Activated effector memory CD4-positive, alpha-beta T cell treated with anti-CD3 and anti-CD28 coated beads, Interleukin-2, amount 50 U/mL, for 16 hours (primary cell): Measurements from ENCODE around the gene CHST13.

Experiments
- DNase-seq: peaks from one replicate; pipeline ENCODE4 v3.0.0-alpha.2; 2020

CHST13 gene

GRCh38 chr3:126527006-126527405 lies 3.1 kb downstream of the CHST13 start:
- no peak for DNase-seq

GRCh38 chr3:126527455-126528211 lies 3.7 kb downstream of the CHST13 start:
- DNase-seq = no peak

DNA sequence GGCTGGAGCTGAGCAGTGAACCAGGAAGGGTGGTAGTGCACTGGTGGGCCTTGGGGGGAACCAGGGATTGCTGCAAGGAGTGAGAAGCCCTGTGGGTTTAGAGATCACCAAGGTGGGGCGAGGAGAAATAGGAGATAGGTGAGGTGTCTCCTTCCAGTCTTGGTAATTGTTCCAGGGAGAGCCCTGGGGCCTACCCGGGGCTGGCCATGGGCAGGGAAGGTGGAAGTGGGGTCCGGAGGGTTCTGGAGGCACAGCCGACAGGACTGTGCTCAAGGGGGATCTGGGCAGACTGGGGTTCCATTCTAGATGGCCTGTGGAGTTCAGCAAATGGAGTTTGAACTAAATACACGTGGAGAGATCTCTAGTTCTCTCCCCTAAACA lies 4.5 kb downstream of the CHST13 start:
- no peak for DNase-seq

DNA sequence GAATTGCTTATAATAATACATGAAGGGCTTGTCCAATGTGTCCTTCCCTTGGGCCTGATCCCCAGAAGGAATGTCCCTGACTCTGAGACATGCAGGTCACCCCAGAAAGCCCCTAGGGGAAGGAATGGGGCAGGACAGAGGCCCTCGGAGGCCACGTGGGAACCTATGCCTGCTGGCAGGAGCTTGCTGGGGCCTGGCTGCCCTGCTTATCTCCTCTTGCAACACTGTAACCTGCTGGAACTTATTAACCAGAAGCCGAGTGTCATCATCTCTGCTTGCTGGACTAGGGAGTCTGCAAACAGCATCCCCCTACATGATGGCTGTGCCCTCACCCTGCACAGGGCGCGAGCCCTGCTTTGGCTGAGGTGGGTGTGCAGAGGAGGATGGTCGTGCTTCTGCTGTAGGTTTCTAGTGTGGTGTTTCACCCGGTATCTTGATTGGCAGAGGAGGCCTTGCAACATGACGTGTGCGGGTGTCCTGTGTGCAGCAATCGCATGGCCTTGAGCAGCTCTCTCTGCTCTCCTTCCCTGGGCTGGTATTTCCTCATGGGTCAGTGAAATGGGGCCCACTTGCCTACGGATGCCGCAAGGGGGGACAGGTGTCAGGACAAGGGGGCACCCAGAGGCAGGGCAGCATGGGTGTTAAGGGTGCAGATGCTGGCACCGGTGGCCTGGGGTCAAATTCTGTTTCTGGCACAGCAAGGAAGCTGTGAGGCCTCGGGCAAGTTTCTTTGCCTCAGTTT lies 5.0 kb downstream of the CHST13 start:
- no peak for DNase-seq

GRCh38 chr3:126529585-126530170 lies 5.7 kb downstream of the CHST13 start:
- no peak for DNase-seq

DNA sequence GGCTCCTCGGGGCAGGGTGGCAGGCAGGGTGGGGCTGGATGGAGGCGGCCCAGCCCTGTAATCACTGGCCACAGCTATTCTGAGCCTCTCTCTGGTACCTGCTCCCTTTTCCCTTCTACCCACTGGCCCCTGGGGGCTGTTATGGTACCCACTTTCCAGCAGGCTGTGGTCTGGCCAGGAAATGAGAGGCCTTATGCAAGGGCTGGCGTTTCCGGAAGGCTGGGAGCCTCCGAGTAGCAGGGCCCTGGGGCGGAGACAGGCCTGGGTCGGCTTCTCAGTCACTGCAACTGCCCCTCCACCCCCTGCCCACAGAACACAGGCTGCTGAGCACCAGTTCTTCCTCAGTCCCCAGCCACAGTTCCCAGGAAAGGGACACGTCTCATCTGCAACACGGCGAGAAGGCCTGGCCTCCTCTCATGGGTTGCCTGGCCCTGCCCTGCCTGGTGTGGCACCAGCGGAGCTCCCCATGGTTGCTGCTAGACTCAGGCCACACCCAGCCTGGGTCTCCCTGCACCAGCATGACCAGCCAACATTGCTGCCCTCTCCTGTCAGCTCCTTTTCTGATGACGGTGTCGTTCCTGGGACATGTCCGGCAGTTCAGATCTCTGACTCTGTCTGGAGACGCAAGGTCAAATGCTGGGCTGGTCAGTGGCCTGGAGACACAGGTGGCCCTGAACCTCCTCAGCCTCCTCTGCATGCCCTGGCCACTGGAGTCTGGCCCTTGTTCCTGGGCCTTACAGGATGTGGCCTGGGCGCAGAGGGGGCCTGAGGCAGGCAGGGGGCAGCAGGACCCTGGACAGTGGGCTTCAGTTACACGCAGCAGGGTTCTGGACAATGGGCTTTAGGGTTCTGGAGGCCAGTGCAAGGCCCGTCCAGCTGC lies 6.5 kb downstream of the CHST13 start:
- no peak for DNase-seq

DNA sequence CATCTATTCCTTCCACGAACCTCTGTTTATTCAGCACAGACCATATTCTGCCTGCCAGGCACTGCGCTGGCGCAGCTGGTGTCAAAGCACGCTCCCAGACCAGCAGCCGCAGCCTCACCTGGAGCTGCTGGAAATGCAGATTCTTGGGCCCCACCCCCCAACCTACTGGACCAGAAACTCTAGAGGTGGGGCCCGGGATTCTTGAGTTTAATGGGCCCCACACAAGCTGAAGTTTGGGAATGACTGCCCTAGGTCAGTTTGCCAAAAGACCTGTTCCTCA lies 7.0 kb downstream of the CHST13 start:
- DNase-seq = no peak

GRCh38 chr3:126533506-126533905 lies 9.6 kb downstream of the CHST13 start:
- DNase-seq = no peak

DNA sequence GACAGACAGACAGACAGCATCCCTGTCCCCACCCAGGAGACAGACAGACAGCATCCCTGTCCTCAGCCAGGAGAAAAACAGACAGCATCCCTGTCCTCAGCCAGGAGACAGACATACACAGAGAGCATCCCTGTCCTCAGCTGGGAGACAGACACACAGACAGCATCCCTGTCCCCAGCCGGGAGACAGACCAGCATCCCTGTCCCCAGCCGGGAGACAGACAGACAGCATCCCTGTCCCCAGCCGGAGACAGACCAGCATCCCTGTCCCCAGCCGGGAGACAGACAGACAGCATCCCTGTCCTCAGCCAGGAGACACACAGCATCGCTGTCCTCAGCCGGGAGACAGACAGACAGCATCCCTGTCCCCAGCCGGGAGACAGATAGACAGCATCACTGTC lies 10.8 kb downstream of the CHST13 start:
- DNase-seq = peak; percentile 49

- peak; percentile 55 for DNase-seq
Measured at GRCh38 chr3:126535636-126536035, 11.7 kb downstream of the CHST13 start.

- DNase-seq = peak; percentile 25
Measured at GRCh38 chr3:126536126-126536525, 12.2 kb downstream of the CHST13 start.

- DNase-seq = peak; percentile 44
Measured at GRCh38 chr3:126537116-126537729, 13.3 kb downstream of the CHST13 start.

DNA sequence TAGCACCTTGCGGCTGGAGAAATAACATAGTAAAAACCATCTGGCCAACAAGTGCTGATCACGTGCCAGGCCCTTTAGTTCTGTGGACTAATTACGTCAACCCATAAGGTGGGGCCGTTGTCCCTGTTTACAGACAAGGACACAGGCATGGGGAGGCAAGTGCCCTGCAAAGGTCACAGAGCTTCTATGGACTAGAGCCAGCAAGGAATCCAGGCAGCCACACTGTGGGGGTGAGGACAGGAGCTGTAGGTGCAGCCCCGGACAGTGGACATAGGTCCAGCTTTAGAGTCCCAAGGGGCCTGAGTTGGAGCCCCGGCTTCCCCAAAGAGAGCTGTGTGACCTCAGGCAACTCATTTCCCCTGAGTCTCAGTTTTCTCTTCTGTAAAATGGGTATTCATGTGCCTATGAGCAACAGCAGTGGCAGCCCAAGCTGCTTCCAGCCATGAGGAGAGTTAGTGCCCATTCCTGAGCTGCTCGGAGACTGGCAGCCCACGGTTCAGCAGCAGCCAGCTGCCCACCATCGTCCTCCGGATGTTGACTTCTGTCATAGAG lies 13.9 kb downstream of the CHST13 start:
- DNase-seq = peak; percentile 50

GRCh38 chr3:126538316-126538715 lies 14.4 kb downstream of the CHST13 start:
- peak; percentile 34 for DNase-seq

GRCh38 chr3:126538966-126539365 lies 15.0 kb downstream of the CHST13 start:
- DNase-seq = no peak

GRCh38 chr3:126539558-126540250 lies 15.7 kb downstream of the CHST13 start:
- peak; percentile 24 for DNase-seq

DNA sequence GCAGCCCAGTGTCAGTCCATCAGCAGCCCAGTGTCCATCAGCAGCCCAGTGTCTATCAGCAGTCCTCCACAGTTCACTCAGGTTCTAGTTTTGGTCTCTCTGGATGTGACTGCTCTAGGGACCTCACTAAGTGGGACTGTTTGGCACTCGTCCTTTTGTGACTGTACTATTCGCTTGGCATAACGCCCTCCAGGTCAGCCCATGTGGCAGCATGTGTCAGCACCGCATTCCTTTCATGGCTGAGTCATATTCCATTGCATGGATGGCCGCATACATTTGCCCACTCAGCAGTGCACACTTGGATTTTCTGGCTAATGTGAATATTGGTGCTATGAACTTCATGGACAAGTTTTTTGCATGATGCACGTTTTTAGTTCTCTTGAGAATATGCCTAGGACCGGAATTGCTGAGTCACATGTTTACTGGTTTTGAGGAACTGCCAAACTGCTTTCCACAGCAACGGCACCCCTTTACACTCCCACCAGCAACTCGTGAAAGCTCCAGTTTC lies 16.4 kb downstream of the CHST13 start:
- DNase-seq = peak; percentile 27

DNA sequence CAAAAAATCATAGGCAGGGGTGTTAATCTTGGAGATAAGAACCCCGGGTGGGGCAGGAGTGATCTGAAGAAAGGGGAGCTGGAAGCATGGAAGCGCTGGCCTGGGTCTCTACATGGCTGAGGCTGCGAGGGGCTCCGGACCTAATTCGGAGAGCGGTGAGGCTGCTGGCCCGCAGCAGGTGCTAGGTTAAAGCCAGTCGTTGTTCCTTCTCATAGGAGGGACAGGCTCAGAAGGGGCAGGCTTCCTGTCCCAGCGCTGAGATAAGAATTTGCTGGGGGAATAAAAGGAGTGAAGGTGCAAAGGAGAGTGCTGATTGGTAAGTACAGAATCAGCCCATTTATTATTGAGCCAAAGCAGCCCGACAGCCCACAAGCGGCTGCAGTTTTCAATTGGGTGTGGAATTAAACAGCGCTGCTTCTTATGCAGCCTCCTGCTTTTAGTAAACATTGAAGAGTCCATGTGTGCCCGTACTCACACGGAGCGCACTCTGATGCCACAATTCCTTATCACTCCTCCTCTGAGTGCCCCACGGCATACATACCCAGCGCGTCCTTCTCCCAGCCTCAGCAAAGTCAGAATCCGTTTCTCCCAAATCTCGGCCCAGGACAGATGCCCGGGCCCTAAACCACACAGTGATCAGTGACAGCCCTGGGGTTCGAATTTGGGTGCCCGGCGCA lies 17.1 kb downstream of the CHST13 start:
- peak; percentile 28 for DNase-seq

- peak; percentile 55 for DNase-seq
Measured at GRCh38 chr3:126541628-126542339, 17.8 kb downstream of the CHST13 start.
